Keratinocyte (primary cell): ENCODE data around the gene TRPV2.

ENCODE experiments used
- EZH2 ChIP-seq: IDR thresholded peaks from one replicate; pipeline ENCODE4 v1.6.1; 2012; ENCODE audit warnings: inconsistent platforms, mild to moderate bottlenecking, low read length, moderate library complexity
- TF ChIP-seq, protein P1 (sequence below), 3 experiments: IDR thresholded peaks in 1 of 3; conservative IDR thresholded peaks in 1 of 3; optimal IDR thresholded peaks in 1 of 3; 2 replicates in 2 of 3; 3 replicates in 1 of 3; pipeline versions ENCODE3 to v1.5.1; 2011; ENCODE audit warnings: low read length in 3 of 3, mild to moderate bottlenecking in 3 of 3, moderate library complexity in 2 of 3, control low read depth in 1 of 3, inconsistent platforms in 1 of 3; ENCODE audit not compliant: insufficient read depth in 2 of 3; ENCODE audit errors: extremely low read depth in 1 of 3

- TF ChIP-seq, protein P1, sequence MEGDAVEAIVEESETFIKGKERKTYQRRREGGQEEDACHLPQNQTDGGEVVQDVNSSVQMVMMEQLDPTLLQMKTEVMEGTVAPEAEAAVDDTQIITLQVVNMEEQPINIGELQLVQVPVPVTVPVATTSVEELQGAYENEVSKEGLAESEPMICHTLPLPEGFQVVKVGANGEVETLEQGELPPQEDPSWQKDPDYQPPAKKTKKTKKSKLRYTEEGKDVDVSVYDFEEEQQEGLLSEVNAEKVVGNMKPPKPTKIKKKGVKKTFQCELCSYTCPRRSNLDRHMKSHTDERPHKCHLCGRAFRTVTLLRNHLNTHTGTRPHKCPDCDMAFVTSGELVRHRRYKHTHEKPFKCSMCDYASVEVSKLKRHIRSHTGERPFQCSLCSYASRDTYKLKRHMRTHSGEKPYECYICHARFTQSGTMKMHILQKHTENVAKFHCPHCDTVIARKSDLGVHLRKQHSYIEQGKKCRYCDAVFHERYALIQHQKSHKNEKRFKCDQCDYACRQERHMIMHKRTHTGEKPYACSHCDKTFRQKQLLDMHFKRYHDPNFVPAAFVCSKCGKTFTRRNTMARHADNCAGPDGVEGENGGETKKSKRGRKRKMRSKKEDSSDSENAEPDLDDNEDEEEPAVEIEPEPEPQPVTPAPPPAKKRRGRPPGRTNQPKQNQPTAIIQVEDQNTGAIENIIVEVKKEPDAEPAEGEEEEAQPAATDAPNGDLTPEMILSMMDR (optimal IDR thresholded peaks at IDR 0.05 in 1 of 3, IDR thresholded peaks at IDR 0.05 in 1 of 3, conservative IDR thresholded peaks at IDR 0.05 in 1 of 3; ENCODE audit: extremely low read depth in 1 of 3, insufficient read depth in 2 of 3, low read length in 3 of 3) = no peak
- no peak for TF ChIP-seq EZH2
These were observed 58.8 kb downstream of the TRPV2 start for GRCh38 chr17:16474012-16474725.
